ENCODE data around the gene RFX7.

The RFX7 gene

GRCh38 chr15:56254265-56254664 is 10.6 kb upstream of the RFX7 start:
- Histone ChIP-seq H3K36me3 (ENCODE audit: control insufficient read depth, insufficient read depth, low read length) (no peaks in the 10 kb centered on the region), H3K27me3 (ENCODE audit: control insufficient read depth, insufficient read depth, low read length) (no peaks in the 10 kb centered on the region), H3K27ac (ENCODE audit: low read length) (no peak overlapping the region), H3K4me3 (ENCODE audit: low read length) (no peak overlapping the region), H3K9me3 (ENCODE audit: control insufficient read depth, insufficient read depth, low read length) (no peaks in the 10 kb centered on the region), H3K4me1 (ENCODE audit: control insufficient read depth, insufficient read depth, low read length) (no peaks in the 10 kb centered on the region)
- DNase-seq (ENCODE audit: low read depth, low spot score): no peak

DNA sequence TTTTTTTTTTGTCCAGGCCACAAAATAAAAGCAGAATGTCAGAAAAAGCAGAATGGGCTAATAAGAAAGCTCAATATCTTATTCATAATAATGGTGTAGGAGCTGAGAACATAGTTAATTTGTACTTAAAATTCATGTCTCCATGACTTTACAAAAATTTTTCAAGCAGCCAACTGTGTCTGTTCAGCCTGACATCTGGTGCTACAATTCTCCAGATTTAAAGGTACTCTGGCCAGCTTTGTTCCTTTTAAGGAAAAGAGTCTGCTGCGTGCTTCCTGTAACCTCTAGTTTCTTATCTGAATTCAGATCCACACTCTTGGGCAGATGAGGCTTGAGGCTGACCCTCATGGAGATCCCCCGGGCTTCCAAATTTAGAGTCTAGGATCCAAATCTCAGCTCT is 8.7 kb upstream of the RFX7 start:
- WGBS (ENCODE audit: insufficient coverage, insufficient read length): no CpG with 5 or more reads among the region's 2 CpGs
- no peak for DNase-seq (ENCODE audit: low read depth, low spot score)
- no peak overlapping the region for H3K27ac ChIP-seq (ENCODE audit: low read length)
- no peaks in the 10 kb centered on the region for H3K9me3 ChIP-seq (ENCODE audit: control insufficient read depth, insufficient read depth, low read length)
- H3K4me1 ChIP-seq (ENCODE audit: control insufficient read depth, insufficient read depth, low read length): no peaks in the 10 kb centered on the region
- H3K4me3 ChIP-seq (ENCODE audit: low read length): no peak overlapping the region
- no peaks in the 10 kb centered on the region for H3K27me3 ChIP-seq (ENCODE audit: control insufficient read depth, insufficient read depth, low read length)
- no peaks in the 10 kb centered on the region for H3K36me3 ChIP-seq (ENCODE audit: control insufficient read depth, insufficient read depth, low read length)

DNA sequence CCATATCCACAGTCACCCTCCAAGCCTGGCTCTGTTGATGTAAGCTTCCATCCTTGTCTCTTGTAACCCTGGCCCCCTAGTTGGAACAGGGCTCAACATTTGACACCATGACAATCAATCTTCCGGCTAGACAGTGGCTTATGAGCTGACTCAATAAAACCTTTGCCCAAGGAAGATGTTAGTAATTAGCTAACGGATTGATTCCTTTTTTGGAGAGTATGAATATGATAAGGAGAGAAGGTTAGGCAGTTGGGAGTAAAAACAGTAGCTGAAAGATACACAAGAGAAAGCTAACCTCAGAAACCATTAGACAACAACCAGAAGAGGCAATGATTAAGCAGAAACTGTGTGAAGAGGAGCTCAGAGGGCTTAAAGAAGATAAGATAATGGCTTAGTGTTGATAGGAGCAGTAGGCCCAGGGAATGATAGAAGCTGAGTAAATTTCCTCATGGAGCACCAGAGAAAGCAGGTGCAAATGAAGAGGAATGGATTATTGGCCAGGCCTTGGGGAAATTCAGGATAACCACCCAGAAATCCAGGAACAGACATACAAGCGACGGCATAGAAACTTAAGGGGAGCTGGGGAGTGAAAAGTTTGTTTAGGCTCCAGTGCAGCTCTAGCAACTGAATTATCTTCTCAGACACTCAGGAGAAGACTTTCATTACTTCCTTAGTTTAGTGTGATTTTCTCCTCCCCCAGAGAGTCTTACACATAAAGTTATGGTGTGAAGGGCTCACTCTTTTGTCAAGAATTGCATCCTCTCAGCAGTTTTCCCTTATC is 7.8 kb upstream of the RFX7 start:
- DNase-seq (ENCODE audit: low read depth, low spot score): no peak
- no peak overlapping the region for H3K4me3 ChIP-seq (ENCODE audit: low read length)
- no peaks in the 10 kb centered on the region for H3K36me3 ChIP-seq (ENCODE audit: control insufficient read depth, insufficient read depth, low read length)
- no CpG with 5 or more reads among the region's 4 CpGs for WGBS (ENCODE audit: insufficient coverage, insufficient read length)
- H3K27ac ChIP-seq (ENCODE audit: low read length): no peak overlapping the region
- H3K9me3 ChIP-seq (ENCODE audit: control insufficient read depth, insufficient read depth, low read length): no peaks in the 10 kb centered on the region
- H3K4me1 ChIP-seq (ENCODE audit: control insufficient read depth, insufficient read depth, low read length): no peaks in the 10 kb centered on the region
- no peaks in the 10 kb centered on the region for H3K27me3 ChIP-seq (ENCODE audit: control insufficient read depth, insufficient read depth, low read length)

DNA sequence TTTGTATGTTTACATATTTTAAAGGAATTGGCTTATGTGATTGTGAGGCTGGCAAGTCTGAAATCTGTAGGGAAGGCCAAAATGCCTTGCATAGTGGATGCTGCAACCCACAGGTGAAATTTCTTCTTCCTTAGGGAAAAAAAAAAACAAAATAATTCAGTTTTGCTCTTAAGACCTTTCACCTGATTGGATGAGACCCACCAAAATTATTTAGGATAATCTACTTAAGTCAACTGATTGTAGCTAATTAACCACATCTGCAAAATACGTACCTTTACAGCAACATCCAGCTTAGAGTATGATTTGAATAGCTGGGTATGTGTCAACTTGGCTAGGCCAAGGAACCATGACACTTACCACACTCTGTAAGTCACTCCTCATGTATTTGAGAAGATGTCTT is 6.9 kb upstream of the RFX7 start:
- Histone ChIP-seq H3K4me1 (ENCODE audit: control insufficient read depth, insufficient read depth, low read length) (peaks cover 1% of the 10 kb centered on the region; the same call in 1 of the 2 replicates), H3K36me3 (ENCODE audit: control insufficient read depth, insufficient read depth, low read length) (no peaks in the 10 kb centered on the region), H3K4me3 (ENCODE audit: low read length) (no peak overlapping the region), H3K27ac (ENCODE audit: low read length) (no peak overlapping the region), H3K9me3 (ENCODE audit: control insufficient read depth, insufficient read depth, low read length) (no peaks in the 10 kb centered on the region), H3K27me3 (ENCODE audit: control insufficient read depth, insufficient read depth, low read length) (no peaks in the 10 kb centered on the region)
- no peak for DNase-seq (ENCODE audit: low read depth, low spot score)
- WGBS (ENCODE audit: insufficient coverage, insufficient read length): no CpG with 5 or more reads among the region's 1 CpG

DNA sequence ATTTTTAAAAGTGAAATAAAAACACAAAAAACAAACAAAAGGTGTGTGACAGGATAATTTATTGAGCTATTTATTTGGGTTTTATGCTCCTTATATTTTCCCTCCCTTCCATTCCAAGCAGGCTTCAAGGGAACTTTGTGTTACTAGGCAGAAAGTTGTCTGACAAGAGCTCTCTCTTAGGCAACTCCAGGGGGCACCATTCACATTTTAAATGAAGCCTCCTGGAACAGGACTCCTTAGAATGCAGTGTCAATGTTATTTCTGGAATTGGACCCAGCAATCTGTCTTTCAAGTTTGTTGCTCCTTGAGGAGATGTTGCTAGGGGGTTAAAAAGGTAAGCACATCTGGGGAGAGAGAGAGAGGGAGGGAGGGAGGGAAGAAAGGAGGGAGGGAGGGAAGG is 5.4 kb upstream of the RFX7 start:
- Histone ChIP-seq H3K27ac (ENCODE audit: low read length) (no peak overlapping the region), H3K4me3 (ENCODE audit: low read length) (no peak overlapping the region), H3K9me3 (ENCODE audit: control insufficient read depth, insufficient read depth, low read length) (no peaks in the 10 kb centered on the region), H3K36me3 (ENCODE audit: control insufficient read depth, insufficient read depth, low read length) (no peaks in the 10 kb centered on the region), H3K27me3 (ENCODE audit: control insufficient read depth, insufficient read depth, low read length) (no peaks in the 10 kb centered on the region), H3K4me1 (ENCODE audit: control insufficient read depth, insufficient read depth, low read length) (peaks cover 3% of the 10 kb centered on the region; the same call in 1 of the 2 replicates)
- no peak for DNase-seq (ENCODE audit: low read depth, low spot score)

DNA sequence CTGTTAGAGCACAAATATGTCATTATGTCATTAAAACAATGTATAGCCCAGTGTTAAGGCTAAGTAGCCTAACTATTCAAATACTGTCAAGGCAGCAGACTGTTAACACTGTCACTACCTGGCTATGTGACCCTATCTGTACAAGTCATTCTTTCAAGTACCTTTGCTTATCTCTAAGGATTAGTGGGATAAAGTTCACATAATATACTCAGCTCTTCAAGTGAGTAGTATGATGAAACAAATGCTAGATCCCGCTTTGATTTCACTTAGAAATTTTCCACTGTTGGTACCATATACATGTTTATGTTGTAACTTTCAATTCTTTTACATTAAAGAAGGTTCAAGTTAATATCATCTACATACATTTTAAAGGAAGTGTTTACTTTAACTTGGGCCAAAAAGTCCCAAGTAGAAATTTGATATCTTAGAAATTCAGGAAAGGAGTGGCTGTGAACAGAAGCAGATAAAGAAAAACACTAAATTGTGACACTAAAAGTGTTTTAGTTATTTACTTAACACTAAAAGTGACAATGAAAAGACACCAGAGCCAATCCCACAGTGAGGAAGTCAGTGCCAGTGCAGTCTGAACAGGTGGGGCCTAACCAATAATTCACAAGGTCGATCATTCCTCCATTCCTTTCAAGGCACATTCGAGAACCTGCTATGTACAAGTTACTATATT is 4.8 kb upstream of the RFX7 start:
- Histone ChIP-seq H3K27me3 (ENCODE audit: control insufficient read depth, insufficient read depth, low read length) (no peaks in the 10 kb centered on the region), H3K36me3 (ENCODE audit: control insufficient read depth, insufficient read depth, low read length) (no peaks in the 10 kb centered on the region), H3K4me1 (ENCODE audit: control insufficient read depth, insufficient read depth, low read length) (peaks cover 3% of the 10 kb centered on the region; the same call in 1 of the 2 replicates), H3K9me3 (ENCODE audit: control insufficient read depth, insufficient read depth, low read length) (no peaks in the 10 kb centered on the region), H3K4me3 (ENCODE audit: low read length) (no peak overlapping the region), H3K27ac (ENCODE audit: low read length) (no peak overlapping the region)
- no CpG with 5 or more reads among the region's 3 CpGs for WGBS (ENCODE audit: insufficient coverage, insufficient read length)
- no peak for DNase-seq (ENCODE audit: low read depth, low spot score)

GRCh38 chr15:56247266-56247665 is 3.6 kb upstream of the RFX7 start:
- Histone ChIP-seq H3K36me3 (ENCODE audit: control insufficient read depth, insufficient read depth, low read length) (no peaks in the 10 kb centered on the region), H3K9me3 (ENCODE audit: control insufficient read depth, insufficient read depth, low read length) (no peaks in the 10 kb centered on the region), H3K4me1 (ENCODE audit: control insufficient read depth, insufficient read depth, low read length) (peaks cover 3% of the 10 kb centered on the region; the same call in 1 of the 2 replicates), H3K27ac (ENCODE audit: low read length) (no peak overlapping the region), H3K27me3 (ENCODE audit: control insufficient read depth, insufficient read depth, low read length) (no peaks in the 10 kb centered on the region), H3K4me3 (ENCODE audit: low read length) (no peak overlapping the region)
- no CpG with 5 or more reads among the region's 2 CpGs for WGBS (ENCODE audit: insufficient coverage, insufficient read length)
- no peak for DNase-seq (ENCODE audit: low read depth, low spot score)

- no peak overlapping the region for H3K27ac ChIP-seq (ENCODE audit: low read length)
- peaks cover 3% of the 10 kb centered on the region; the same call in 1 of the 2 replicates for H3K4me1 ChIP-seq (ENCODE audit: control insufficient read depth, insufficient read depth, low read length)
- peak; percentile 87 for DNase-seq (ENCODE audit: low read depth, low spot score)
- WGBS (ENCODE audit: insufficient coverage, insufficient read length): no CpG with 5 or more reads among the region's 15 CpGs
- H3K4me3 ChIP-seq (ENCODE audit: low read length): no peak overlapping the region
- H3K36me3 ChIP-seq (ENCODE audit: control insufficient read depth, insufficient read depth, low read length): no peaks in the 10 kb centered on the region
- no peaks in the 10 kb centered on the region for H3K27me3 ChIP-seq (ENCODE audit: control insufficient read depth, insufficient read depth, low read length)
- H3K9me3 ChIP-seq (ENCODE audit: control insufficient read depth, insufficient read depth, low read length): no peaks in the 10 kb centered on the region
Measured at GRCh38 chr15:56245871-56246814, 2.5 kb upstream of the RFX7 start.

DNA sequence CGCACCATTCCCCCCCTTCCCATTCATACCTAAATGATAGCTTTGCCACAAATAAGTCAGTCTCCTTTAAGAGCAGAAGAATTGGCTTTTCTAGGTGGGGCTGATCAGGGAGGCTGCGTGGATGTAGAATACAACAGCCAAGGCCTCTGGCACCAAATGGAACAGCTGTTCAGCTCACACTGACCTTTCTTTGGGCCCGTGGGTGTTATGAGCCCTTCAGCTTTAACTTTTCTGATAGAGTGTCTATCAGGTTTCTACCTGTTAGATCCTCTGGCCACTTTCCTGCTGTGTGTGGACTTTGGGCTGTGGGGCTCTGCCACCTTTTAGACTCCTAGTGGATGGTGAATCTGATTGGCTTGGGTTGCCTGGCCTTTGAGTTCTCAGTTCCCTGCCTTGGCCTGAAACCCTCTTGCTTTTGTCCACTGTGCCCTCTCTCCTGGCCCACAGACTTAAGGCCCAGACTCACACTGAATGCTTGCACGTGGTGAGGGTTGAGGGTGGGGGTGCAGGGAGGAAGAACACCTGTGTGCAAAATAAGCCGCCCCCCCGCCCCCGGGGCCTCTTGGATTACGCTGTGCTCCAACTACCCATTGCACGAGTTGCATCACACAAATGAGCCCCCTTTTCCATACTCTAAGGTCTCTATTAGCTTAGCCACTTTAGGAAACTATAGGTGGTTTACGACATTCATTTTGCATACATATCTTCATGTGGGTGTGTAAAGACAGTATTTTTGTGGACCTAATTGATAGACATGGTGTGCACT is 1.3 kb upstream of the RFX7 start:
- DNase-seq (ENCODE audit: low read depth, low spot score): no peak
- no CpG with 5 or more reads among the region's 10 CpGs for WGBS (ENCODE audit: insufficient coverage, insufficient read length)
- H3K9me3 ChIP-seq (ENCODE audit: control insufficient read depth, insufficient read depth, low read length): no peaks in the 10 kb centered on the region
- peak overlapping the region; percentile 5; the same call in 1 of the 2 replicates for H3K4me3 ChIP-seq (ENCODE audit: low read length)
- H3K4me1 ChIP-seq (ENCODE audit: control insufficient read depth, insufficient read depth, low read length): peaks cover 3% of the 10 kb centered on the region; the same call in 1 of the 2 replicates
- no peaks in the 10 kb centered on the region for H3K36me3 ChIP-seq (ENCODE audit: control insufficient read depth, insufficient read depth, low read length)
- H3K27me3 ChIP-seq (ENCODE audit: control insufficient read depth, insufficient read depth, low read length): no peaks in the 10 kb centered on the region
- H3K27ac ChIP-seq (ENCODE audit: low read length): no peak overlapping the region

All from iPS DF 6.9 (cell line).